Measurements from ENCODE around the gene MAGEB16.

DNA sequence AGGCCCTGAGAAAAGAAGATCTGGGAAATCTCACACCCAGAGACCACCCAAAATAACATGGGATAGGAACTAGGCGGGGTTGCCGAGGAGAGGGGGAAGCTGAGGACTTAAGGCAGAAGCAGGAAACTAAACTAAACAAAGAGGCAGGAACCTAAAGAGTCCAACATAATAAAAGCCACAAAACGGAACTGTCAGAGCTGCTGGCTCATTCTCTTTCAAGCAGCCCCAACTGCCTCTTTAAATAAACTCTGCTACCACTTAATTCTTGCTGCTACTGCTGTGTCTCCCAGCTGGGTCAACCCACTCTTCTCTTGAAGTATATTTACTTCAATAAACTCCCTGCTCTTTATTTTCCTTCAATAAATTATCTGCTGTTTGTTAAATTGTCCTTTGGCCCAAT is 44.5 kb downstream of the MAGEB16 start:
- no peak for TF ChIP-seq LARP7 (IDR thresholded peaks at IDR 0.05)
- no peak for TF ChIP-seq GABPA (IDR thresholded peaks at IDR 0.05; ENCODE audit: low read depth)
- TF ChIP-seq MAX (IDR thresholded peaks at IDR 0.05; ENCODE audit: low read depth, low read length), result no peak
- no peak for TF ChIP-seq POLR2AphosphoS5 (IDR thresholded peaks at IDR 0.05; ENCODE audit: low read length)
- TF ChIP-seq POLR2A (IDR thresholded peaks at IDR 0.05; ENCODE audit: low read depth, low read length), result no peak
- TF ChIP-seq MYC (IDR thresholded peaks at IDR 0.05; ENCODE audit: insufficient read depth, insufficient read length, insufficient replicate concordance, low read length, severe bottlenecking), result no peak
- TF ChIP-seq TCF12 (IDR thresholded peaks at IDR 0.05; ENCODE audit: low read depth, low read length), result no peak
- no peak for TF ChIP-seq BRCA1 (IDR thresholded peaks at IDR 0.05; ENCODE audit: low read depth, low read length)
- no peak for TF ChIP-seq CTCF (IDR thresholded peaks at IDR 0.05 in 2 of 3, conservative IDR thresholded peaks at IDR 0.05 in 1 of 3; ENCODE audit: control insufficient read depth in 2 of 3, extremely low read depth in 1 of 3, insufficient read depth in 1 of 3, low read depth in 3 of 3, low read length in 3 of 3)

Measured in GM12878 (cell line).